HEK293 (cell line): ENCODE results near the gene FIGNL1.

Experiments
- CTCF ChIA-PET: fragments of 350-600 bp; formaldehyde crosslinking; extraction: SDS; loops from one replicate; lab custom pipeline; 2021; ENCODE audit warnings: antibody characterized with exemption; lab: Yijun Ruan, JAX
- POLR2A ChIA-PET: fragments of 300-600 bp; formaldehyde crosslinking; extraction: SDS; loops from one replicate; lab custom pipeline; 2020; ENCODE audit warnings: antibody characterized with exemption, inconsistent platforms; lab: Yijun Ruan, JAX
- H3K27ac ChIP-seq: fragments of 200-500 bp; sonication (Bioruptor generic); 2 replicates; pipeline ENCODE4 v1.5.1; 2014; ENCODE audit warnings: low read depth, low read length, control low read depth, inconsistent platforms; ENCODE audit errors: extremely low read depth
- H3K36me3 ChIP-seq, 2 experiments: fragments of 200-500 bp in 1 of 2; sonication (Bioruptor generic) in 1 of 2; 1 replicate in 1 of 2; 2 replicates in 1 of 2; pipeline ENCODE4 v1.5.1; 2014 to 2017; ENCODE audit warnings: inconsistent platforms in 2 of 2, low read length in 2 of 2; ENCODE audit not compliant: control insufficient read depth in 2 of 2, insufficient read depth in 1 of 2
- H3K4me1 ChIP-seq: fragments of 200-500 bp; sonication (Bioruptor generic); 2 replicates; pipeline ENCODE4 v1.5.1; 2014; ENCODE audit warnings: mild to moderate bottlenecking, low read length, inconsistent platforms; ENCODE audit not compliant: control insufficient read depth, insufficient read depth
- H3K4me3 ChIP-seq: 2 replicates; pipeline ENCODE4 v1.5.1; 2011; ENCODE audit warnings: low read depth, mild to moderate bottlenecking, control low read depth, low read length, moderate library complexity
- H3K9me3 ChIP-seq: fragments of 200-500 bp; sonication (Bioruptor generic); 2 replicates; pipeline ENCODE4 v1.5.1; 2014; ENCODE audit warnings: low read depth, low read length, inconsistent platforms; ENCODE audit not compliant: control insufficient read depth, insufficient read depth
- CTCF ChIP-seq: fragments of 450-650 bp; formaldehyde crosslinking; IDR thresholded peaks from 2 replicates; pipeline ENCODE4 v1.5.1; 2016; ENCODE audit warnings: missing biosample characterization, missing genetic modification characterization
- GFI1B ChIP-seq: fragments of 450-650 bp; formaldehyde crosslinking; IDR thresholded peaks from 2 replicates; pipeline ENCODE4 v1.5.1; 2016; ENCODE audit warnings: missing biosample characterization, missing genetic modification characterization
- PRDM1 ChIP-seq: fragments of 450-650 bp; formaldehyde crosslinking; IDR thresholded peaks from 2 replicates; pipeline ENCODE4; 2016; ENCODE audit warnings: missing biosample characterization, missing genetic modification characterization
- ZBTB6 ChIP-seq: fragments of 450-650 bp; formaldehyde crosslinking; IDR thresholded peaks from 2 replicates; pipeline ENCODE4 v1.5.1; 2017; ENCODE audit warnings: missing biosample characterization, missing genetic modification characterization
- ZNF138 ChIP-seq: fragments of 450-650 bp; formaldehyde crosslinking; IDR thresholded peaks from 2 replicates; pipeline ENCODE4 v1.5.1; 2016; ENCODE audit warnings: missing biosample characterization, missing genetic modification characterization, borderline replicate concordance
- ZNF610 ChIP-seq: fragments of 450-650 bp; formaldehyde crosslinking; IDR thresholded peaks from 2 replicates; pipeline ENCODE4 v1.5.1; 2016; ENCODE audit warnings: missing biosample characterization, missing genetic modification characterization, borderline replicate concordance
- ZNF621 ChIP-seq: fragments of 450-650 bp; formaldehyde crosslinking; IDR thresholded peaks from 2 replicates; pipeline ENCODE4 v1.5.1; 2017; ENCODE audit warnings: missing biosample characterization, missing genetic modification characterization
- ZNF677 ChIP-seq: fragments of 450-650 bp; IDR thresholded peaks from 2 replicates; pipeline ENCODE4 v1.5.0; 2018; ENCODE audit warnings: missing biosample characterization, mild to moderate bottlenecking, missing genetic modification characterization, moderate library complexity
- TF ChIP-seq, protein P1 (sequence below): fragments of 450-650 bp; formaldehyde crosslinking; IDR thresholded peaks from 2 replicates; pipeline ENCODE4 v1.5.1; 2016; ENCODE audit warnings: missing biosample characterization, missing genetic modification characterization
- TF ChIP-seq, protein P2 (sequence below): fragments of 450-650 bp; formaldehyde crosslinking; IDR thresholded peaks from 2 replicates; pipeline ENCODE4 v1.5.1; 2016; ENCODE audit warnings: missing biosample characterization, missing genetic modification characterization, borderline replicate concordance
- TF ChIP-seq, protein P3 (sequence below): fragments of 450-650 bp; formaldehyde crosslinking; IDR thresholded peaks from 2 replicates; pipeline ENCODE4 v1.5.1; 2016; ENCODE audit warnings: missing biosample characterization, missing genetic modification characterization

The FIGNL1 gene

GRCh38 chr7:50450590-50451032 lies 461 bp upstream of the FIGNL1 start (continued):
- TF ChIP-seq, protein P1, sequence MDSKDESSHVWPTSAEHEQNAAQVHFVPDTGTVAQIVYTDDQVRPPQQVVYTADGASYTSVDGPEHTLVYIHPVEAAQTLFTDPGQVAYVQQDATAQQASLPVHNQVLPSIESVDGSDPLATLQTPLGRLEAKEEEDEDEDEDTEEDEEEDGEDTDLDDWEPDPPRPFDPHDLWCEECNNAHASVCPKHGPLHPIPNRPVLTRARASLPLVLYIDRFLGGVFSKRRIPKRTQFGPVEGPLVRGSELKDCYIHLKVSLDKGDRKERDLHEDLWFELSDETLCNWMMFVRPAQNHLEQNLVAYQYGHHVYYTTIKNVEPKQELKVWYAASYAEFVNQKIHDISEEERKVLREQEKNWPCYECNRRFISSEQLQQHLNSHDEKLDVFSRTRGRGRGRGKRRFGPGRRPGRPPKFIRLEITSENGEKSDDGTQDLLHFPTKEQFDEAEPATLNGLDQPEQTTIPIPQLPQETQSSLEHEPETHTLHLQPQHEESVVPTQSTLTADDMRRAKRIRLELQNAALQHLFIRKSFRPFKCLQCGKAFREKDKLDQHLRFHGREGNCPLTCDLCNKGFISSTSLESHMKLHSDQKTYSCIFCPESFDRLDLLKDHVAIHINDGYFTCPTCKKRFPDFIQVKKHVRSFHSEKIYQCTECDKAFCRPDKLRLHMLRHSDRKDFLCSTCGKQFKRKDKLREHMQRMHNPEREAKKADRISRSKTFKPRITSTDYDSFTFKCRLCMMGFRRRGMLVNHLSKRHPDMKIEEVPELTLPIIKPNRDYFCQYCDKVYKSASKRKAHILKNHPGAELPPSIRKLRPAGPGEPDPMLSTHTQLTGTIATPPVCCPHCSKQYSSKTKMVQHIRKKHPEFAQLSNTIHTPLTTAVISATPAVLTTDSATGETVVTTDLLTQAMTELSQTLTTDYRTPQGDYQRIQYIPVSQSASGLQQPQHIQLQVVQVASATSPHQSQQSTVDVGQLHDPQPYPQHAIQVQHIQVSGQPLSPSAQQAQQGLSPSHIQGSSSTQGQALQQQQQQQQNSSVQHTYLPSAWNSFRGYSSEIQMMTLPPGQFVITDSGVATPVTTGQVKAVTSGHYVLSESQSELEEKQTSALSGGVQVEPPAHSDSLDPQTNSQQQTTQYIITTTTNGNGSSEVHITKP (tag by site-specific recombination) = no peak
- TF ChIP-seq GFI1B (tag by site-specific recombination) = no peak
- TF ChIP-seq ZNF138 (tag by site-specific recombination) = no peak
- no peak for TF ChIP-seq ZNF621 (tag by site-specific recombination)

DNA sequence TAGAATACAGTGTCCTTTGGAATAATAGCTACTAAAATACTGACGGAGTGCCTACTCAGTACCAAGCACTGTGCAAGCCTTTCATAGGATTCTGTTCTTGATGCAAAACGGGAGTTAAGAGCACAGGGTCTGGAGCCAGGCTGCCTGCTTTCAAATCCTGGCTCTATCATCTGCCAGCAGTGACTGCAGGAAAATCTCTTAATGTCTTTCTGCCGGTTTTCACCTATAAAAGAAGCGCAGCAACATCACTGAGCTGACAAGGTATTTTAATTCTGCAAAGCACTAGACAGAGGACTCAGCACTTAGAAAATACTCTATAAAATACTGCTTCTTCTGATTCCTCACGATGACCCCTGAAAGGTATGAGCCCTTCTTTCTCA lies 659 bp downstream of the FIGNL1 start:
- Histone ChIP-seq H3K9me3 (no peaks in the 10 kb centered on the region), H3K4me1 (peaks cover 12% of the 10 kb centered on the region), H3K4me3 (peak overlapping the region; percentile 95), H3K36me3 (peaks cover 12 to 31% of the 10 kb centered on the region in 2 experiments; a peak in 2 of 3 replicates), H3K27ac (peak overlapping the region; percentile 78; the same call in 1 of the 2 replicates)
- no peak for TF ChIP-seq ZNF610 (tag by site-specific recombination)
- TF ChIP-seq ZNF677 = peak; percentile 84
- TF ChIP-seq ZBTB6 (tag by site-specific recombination) = peak; percentile 89
- ChIA-PET POLR2A (interaction anchor here (1.2 kb wide), 1 partner anchor 16 kb away, joined by 3 read pairs; no protein-coding TSS in a partner anchor), CTCF (interaction anchor here (0.6 to 0.7 kb wide), 3 partner anchors 8 to 712 kb away, joined by 3 read pairs; no protein-coding TSS in a partner anchor)

DNA sequence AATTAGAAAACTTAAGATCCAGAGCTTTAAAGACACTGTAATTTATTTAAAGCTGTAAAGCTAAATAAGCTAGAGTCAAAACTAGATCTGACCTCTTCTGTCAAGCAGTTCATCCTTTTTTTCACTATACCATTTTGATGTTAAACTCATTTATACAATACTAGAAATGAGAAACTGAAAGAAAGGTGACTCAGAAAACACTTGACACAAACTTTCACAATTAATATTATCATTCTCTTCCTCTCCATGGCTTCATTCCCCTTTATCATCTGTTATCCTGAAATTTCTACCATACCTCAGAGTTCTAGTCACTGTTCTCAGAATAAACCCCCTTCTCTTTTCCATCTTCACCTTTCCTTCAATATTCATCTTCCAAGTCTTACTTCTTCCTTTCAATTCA lies 1.3 kb downstream of the FIGNL1 start:
- no peaks in the 10 kb centered on the region for H3K9me3 ChIP-seq
- TF ChIP-seq, protein P2, sequence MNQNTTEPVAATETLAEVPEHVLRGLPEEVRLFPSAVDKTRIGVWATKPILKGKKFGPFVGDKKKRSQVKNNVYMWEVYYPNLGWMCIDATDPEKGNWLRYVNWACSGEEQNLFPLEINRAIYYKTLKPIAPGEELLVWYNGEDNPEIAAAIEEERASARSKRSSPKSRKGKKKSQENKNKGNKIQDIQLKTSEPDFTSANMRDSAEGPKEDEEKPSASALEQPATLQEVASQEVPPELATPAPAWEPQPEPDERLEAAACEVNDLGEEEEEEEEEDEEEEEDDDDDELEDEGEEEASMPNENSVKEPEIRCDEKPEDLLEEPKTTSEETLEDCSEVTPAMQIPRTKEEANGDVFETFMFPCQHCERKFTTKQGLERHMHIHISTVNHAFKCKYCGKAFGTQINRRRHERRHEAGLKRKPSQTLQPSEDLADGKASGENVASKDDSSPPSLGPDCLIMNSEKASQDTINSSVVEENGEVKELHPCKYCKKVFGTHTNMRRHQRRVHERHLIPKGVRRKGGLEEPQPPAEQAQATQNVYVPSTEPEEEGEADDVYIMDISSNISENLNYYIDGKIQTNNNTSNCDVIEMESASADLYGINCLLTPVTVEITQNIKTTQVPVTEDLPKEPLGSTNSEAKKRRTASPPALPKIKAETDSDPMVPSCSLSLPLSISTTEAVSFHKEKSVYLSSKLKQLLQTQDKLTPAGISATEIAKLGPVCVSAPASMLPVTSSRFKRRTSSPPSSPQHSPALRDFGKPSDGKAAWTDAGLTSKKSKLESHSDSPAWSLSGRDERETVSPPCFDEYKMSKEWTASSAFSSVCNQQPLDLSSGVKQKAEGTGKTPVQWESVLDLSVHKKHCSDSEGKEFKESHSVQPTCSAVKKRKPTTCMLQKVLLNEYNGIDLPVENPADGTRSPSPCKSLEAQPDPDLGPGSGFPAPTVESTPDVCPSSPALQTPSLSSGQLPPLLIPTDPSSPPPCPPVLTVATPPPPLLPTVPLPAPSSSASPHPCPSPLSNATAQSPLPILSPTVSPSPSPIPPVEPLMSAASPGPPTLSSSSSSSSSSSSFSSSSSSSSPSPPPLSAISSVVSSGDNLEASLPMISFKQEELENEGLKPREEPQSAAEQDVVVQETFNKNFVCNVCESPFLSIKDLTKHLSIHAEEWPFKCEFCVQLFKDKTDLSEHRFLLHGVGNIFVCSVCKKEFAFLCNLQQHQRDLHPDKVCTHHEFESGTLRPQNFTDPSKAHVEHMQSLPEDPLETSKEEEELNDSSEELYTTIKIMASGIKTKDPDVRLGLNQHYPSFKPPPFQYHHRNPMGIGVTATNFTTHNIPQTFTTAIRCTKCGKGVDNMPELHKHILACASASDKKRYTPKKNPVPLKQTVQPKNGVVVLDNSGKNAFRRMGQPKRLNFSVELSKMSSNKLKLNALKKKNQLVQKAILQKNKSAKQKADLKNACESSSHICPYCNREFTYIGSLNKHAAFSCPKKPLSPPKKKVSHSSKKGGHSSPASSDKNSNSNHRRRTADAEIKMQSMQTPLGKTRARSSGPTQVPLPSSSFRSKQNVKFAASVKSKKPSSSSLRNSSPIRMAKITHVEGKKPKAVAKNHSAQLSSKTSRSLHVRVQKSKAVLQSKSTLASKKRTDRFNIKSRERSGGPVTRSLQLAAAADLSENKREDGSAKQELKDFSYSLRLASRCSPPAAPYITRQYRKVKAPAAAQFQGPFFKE = no peak
- TF ChIP-seq, protein P3, sequence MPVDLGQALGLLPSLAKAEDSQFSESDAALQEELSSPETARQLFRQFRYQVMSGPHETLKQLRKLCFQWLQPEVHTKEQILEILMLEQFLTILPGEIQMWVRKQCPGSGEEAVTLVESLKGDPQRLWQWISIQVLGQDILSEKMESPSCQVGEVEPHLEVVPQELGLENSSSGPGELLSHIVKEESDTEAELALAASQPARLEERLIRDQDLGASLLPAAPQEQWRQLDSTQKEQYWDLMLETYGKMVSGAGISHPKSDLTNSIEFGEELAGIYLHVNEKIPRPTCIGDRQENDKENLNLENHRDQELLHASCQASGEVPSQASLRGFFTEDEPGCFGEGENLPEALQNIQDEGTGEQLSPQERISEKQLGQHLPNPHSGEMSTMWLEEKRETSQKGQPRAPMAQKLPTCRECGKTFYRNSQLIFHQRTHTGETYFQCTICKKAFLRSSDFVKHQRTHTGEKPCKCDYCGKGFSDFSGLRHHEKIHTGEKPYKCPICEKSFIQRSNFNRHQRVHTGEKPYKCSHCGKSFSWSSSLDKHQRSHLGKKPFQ (tag by site-specific recombination) = no peak
- TF ChIP-seq CTCF (tag by site-specific recombination) = no peak
- peak; percentile 16; the same call in 1 of the 2 replicates for TF ChIP-seq PRDM1 (tag by site-specific recombination)
- H3K4me3 ChIP-seq = peak overlapping the region; percentile 95; the same call in 1 of the 2 replicates
- ChIA-PET POLR2A (no interaction called here), CTCF (no interaction called here)
- H3K36me3 ChIP-seq = peaks cover 18 to 38% of the 10 kb centered on the region in 2 experiments
- no peak overlapping the region for H3K27ac ChIP-seq
- H3K4me1 ChIP-seq = peaks cover 12% of the 10 kb centered on the region
